ENCODE measurements around the gene MORC3.
"Not testable (repeated sequence)": the region's sequence is repeated elsewhere in the genome, so short reads cannot be mapped to it uniquely, and the experiment has no call there.

The MORC3 gene

GRCh38 chr21:36319767-36320420 is at the start of gene MORC3:
MORC3 (plus strand) TSS chr21:36320197; CDS start chr21:36320265, 68 bp downstream.
- no peaks in the 10 kb centered on the region for H3K27me3 Mint-ChIP-seq
- peaks cover 6% of the 10 kb centered on the region for H3K36me3 Mint-ChIP-seq
- H3K9me3 Mint-ChIP-seq = no peaks in the 10 kb centered on the region
- peak within 1 kb of the TSS; percentile 96 for H3K4me3 Mint-ChIP-seq
- peaks cover 39% of the 10 kb centered on the region for H3K4me1 Mint-ChIP-seq
- H3K27ac Mint-ChIP-seq = peak within 1 kb of the TSS; percentile 99

- H3K4me1 Mint-ChIP-seq, H3K27me3 Mint-ChIP-seq, H3K27ac Mint-ChIP-seq, H3K4me3 Mint-ChIP-seq, H3K9me3 Mint-ChIP-seq: not testable (repeated sequence)
- H3K36me3 Mint-ChIP-seq = peaks cover 14% of the 10 kb centered on the region
These were observed 49.0 kb upstream of the MORC3 start for GRCh38 chr21:36270786-36271695.

- no peak overlapping the region for H3K4me3 Mint-ChIP-seq
- peaks cover 10% of the 10 kb centered on the region for H3K36me3 Mint-ChIP-seq
- no peaks in the 10 kb centered on the region for H3K9me3 Mint-ChIP-seq
- H3K27me3 Mint-ChIP-seq = no peaks in the 10 kb centered on the region
- H3K27ac Mint-ChIP-seq = no peak overlapping the region
- no peaks in the 10 kb centered on the region for H3K4me1 Mint-ChIP-seq
These were observed 45.9 kb upstream of the MORC3 start for GRCh38 chr21:36274128-36274527.

GRCh38 chr21:36282568-36283230 is 37.3 kb upstream of the MORC3 start:
- Mint-ChIP-seq H3K27ac (no peak overlapping the region), H3K4me3 (no peak overlapping the region), H3K9me3 (no peaks in the 10 kb centered on the region), H3K36me3 (peaks cover 3% of the 10 kb centered on the region), H3K27me3 (no peaks in the 10 kb centered on the region), H3K4me1 (peaks cover 7% of the 10 kb centered on the region)

- not testable (repeated sequence) for H3K27me3 Mint-ChIP-seq, H3K9me3 Mint-ChIP-seq, H3K36me3 Mint-ChIP-seq, H3K4me3 Mint-ChIP-seq
- Mint-ChIP-seq H3K4me1 (peaks cover 12% of the 10 kb centered on the region), H3K27ac (peak overlapping the region; percentile 23)
These were observed 36.8 kb upstream of the MORC3 start for GRCh38 chr21:36283231-36283622.

GRCh38 chr21:36288651-36289243 is 31.2 kb upstream of the MORC3 start:
- Mint-ChIP-seq H3K27ac (peak overlapping the region; percentile 93), H3K9me3 (no peaks in the 10 kb centered on the region), H3K4me1 (peaks cover 34% of the 10 kb centered on the region), H3K27me3 (no peaks in the 10 kb centered on the region), H3K4me3 (peak overlapping the region; percentile 76), H3K36me3 (peaks cover 7% of the 10 kb centered on the region)

- no peaks in the 10 kb centered on the region for H3K9me3 Mint-ChIP-seq
- peaks cover 39% of the 10 kb centered on the region for H3K4me1 Mint-ChIP-seq
- peaks cover 5% of the 10 kb centered on the region for H3K36me3 Mint-ChIP-seq
- no peaks in the 10 kb centered on the region for H3K27me3 Mint-ChIP-seq
- no peak overlapping the region for H3K27ac Mint-ChIP-seq
- H3K4me3 Mint-ChIP-seq = no peak overlapping the region
These were observed 28.5 kb upstream of the MORC3 start for GRCh38 chr21:36291509-36291908.

- no peaks in the 10 kb centered on the region for H3K27me3 Mint-ChIP-seq
- H3K36me3 Mint-ChIP-seq = peaks cover 2% of the 10 kb centered on the region
- H3K4me1 Mint-ChIP-seq = peaks cover 45% of the 10 kb centered on the region
- peak overlapping the region; percentile 86 for H3K27ac Mint-ChIP-seq
- H3K4me3 Mint-ChIP-seq = peak overlapping the region; percentile 72
- H3K9me3 Mint-ChIP-seq = no peaks in the 10 kb centered on the region
These were observed 22.5 kb upstream of the MORC3 start for GRCh38 chr21:36297406-36297937.

GRCh38 chr21:36297938-36298572 is 21.9 kb upstream of the MORC3 start:
- H3K4me1 Mint-ChIP-seq = peaks cover 45% of the 10 kb centered on the region
- H3K27ac Mint-ChIP-seq = peak overlapping the region; percentile 86
- H3K9me3 Mint-ChIP-seq = no peaks in the 10 kb centered on the region
- H3K4me3 Mint-ChIP-seq = peak overlapping the region; percentile 72
- H3K27me3 Mint-ChIP-seq = no peaks in the 10 kb centered on the region
- peaks cover 2% of the 10 kb centered on the region for H3K36me3 Mint-ChIP-seq

- Mint-ChIP-seq H3K27me3 (no peaks in the 10 kb centered on the region), H3K9me3 (no peaks in the 10 kb centered on the region), H3K4me1 (peaks cover 8% of the 10 kb centered on the region), H3K36me3 (peaks cover 2% of the 10 kb centered on the region), H3K4me3 (no peak overlapping the region), H3K27ac (no peak overlapping the region)
These were observed 13.0 kb upstream of the MORC3 start for GRCh38 chr21:36306872-36307534.

- Mint-ChIP-seq H3K27me3 (no peaks in the 10 kb centered on the region), H3K9me3 (no peaks in the 10 kb centered on the region), H3K4me1 (peaks cover 7% of the 10 kb centered on the region), H3K4me3 (no peak overlapping the region), H3K36me3 (peaks cover 2% of the 10 kb centered on the region), H3K27ac (no peak overlapping the region)
These were observed 10.0 kb upstream of the MORC3 start for GRCh38 chr21:36310016-36310415.

GRCh38 chr21:36313446-36313845 is 6.6 kb upstream of the MORC3 start:
- H3K9me3 Mint-ChIP-seq, H3K36me3 Mint-ChIP-seq, H3K4me3 Mint-ChIP-seq, H3K4me1 Mint-ChIP-seq, H3K27me3 Mint-ChIP-seq, H3K27ac Mint-ChIP-seq: not testable (repeated sequence)

GRCh38 chr21:36316045-36316444 is 4.0 kb upstream of the MORC3 start:
- H3K4me3 Mint-ChIP-seq = not testable (repeated sequence)

GRCh38 chr21:36316872-36317484 is 3.0 kb upstream of the MORC3 start:
- no peak overlapping the region for H3K27ac Mint-ChIP-seq
- H3K27me3 Mint-ChIP-seq = no peaks in the 10 kb centered on the region
- H3K9me3 Mint-ChIP-seq = no peaks in the 10 kb centered on the region
- no peak overlapping the region for H3K4me3 Mint-ChIP-seq
- H3K4me1 Mint-ChIP-seq = peaks cover 12% of the 10 kb centered on the region
- peaks cover 3% of the 10 kb centered on the region for H3K36me3 Mint-ChIP-seq

More at GRCh38 chr21:36316045-36316444, 4.0 kb upstream of the MORC3 start:
- not testable (repeated sequence) for H3K9me3 Mint-ChIP-seq, H3K4me1 Mint-ChIP-seq, H3K27me3 Mint-ChIP-seq, H3K36me3 Mint-ChIP-seq
- peak overlapping the region; percentile 35 for H3K27ac Mint-ChIP-seq

All from activated naive CD4-positive, alpha-beta T cell treated with anti-CD3 and anti-CD28 coated beads, Interleukin-2, amount 50 U/mL, for 24 hours (primary cell).